WTC11 (cell line): Measurements from ENCODE around the gene SNX5. TPM values are rescaled to one million over a fixed set of nuclear protein-coding genes. Genes with fewer than 3 reads are reported as not detected.
A peak's percentile ranks its signal among the peaks of the same experiment; 100 is the strongest.

Experiments
- ATAC-seq: fragments of 200-7000 bp; cut with Tn5 transposase; 2 replicates; pipeline ENCODE4 v1.10.0; 2021; ENCODE audit warnings: mild to moderate bottlenecking, moderate library complexity
- CTCF ChIA-PET: fragments of 300-600 bp; sonication (Branson Sonifier 250); formaldehyde crosslinking; loops from one replicate; lab custom pipeline; 2021; ENCODE audit warnings: antibody characterized with exemption; lab: Charles Lee
- POLR2A ChIA-PET: fragments of 350-600 bp; sonication (Branson Sonifier 250); formaldehyde crosslinking; loops from one replicate; lab custom pipeline; 2021; ENCODE audit warnings: antibody characterized with exemption; lab: Charles Lee
- DNase-seq: peaks from one replicate; pipeline ENCODE4 v3.0.0; 2021; ENCODE audit warnings: low spot score
- H3K27ac Mint-ChIP-seq: 2 replicates; pipeline ENCODE4 v1.8.0; 2021; ENCODE audit warnings: mixed read lengths
- H3K27me3 Mint-ChIP-seq: 2 replicates; pipeline ENCODE4 v1.8.0; 2021; ENCODE audit warnings: low read depth, mild to moderate bottlenecking, moderate library complexity, mixed read lengths
- H3K36me3 Mint-ChIP-seq: 2 replicates; pipeline ENCODE4 v1.8.0; 2021; ENCODE audit warnings: mixed read lengths
- H3K4me1 Mint-ChIP-seq: 2 replicates; pipeline ENCODE4 v1.8.0; 2022; ENCODE audit warnings: mixed read lengths
- H3K4me3 Mint-ChIP-seq: 2 replicates; pipeline ENCODE4 v1.8.0; 2021; ENCODE audit warnings: mild to moderate bottlenecking, moderate library complexity, mixed read lengths
- H3K9me3 Mint-ChIP-seq: 2 replicates; pipeline ENCODE4 v1.8.0; 2021; ENCODE audit warnings: mixed read lengths
- CREM ChIP-seq: sonication (generic); formaldehyde crosslinking; IDR thresholded peaks from 2 replicates; pipeline ENCODE4 v1.8.1; 2022; ENCODE audit warnings: mild to moderate bottlenecking, missing genetic modification reagents, moderate library complexity
- CTCF ChIP-seq: fragments of 200-600 bp; IDR thresholded peaks from 2 replicates; pipeline ENCODE4 v1.8.0; 2022; ENCODE audit warnings: antibody characterized with exemption
- FOXJ3 ChIP-seq: sonication (generic); formaldehyde crosslinking; IDR thresholded peaks from 2 replicates; pipeline ENCODE4 v1.9.0; 2021; ENCODE audit warnings: missing genetic modification reagents, mild to moderate bottlenecking, borderline replicate concordance
- TCF7 ChIP-seq: sonication (generic); formaldehyde crosslinking; IDR thresholded peaks from 2 replicates; pipeline ENCODE4 v1.8.0; 2022; ENCODE audit warnings: mild to moderate bottlenecking, low read depth, missing genetic modification reagents, moderate library complexity
- ZNF219 ChIP-seq: sonication (generic); formaldehyde crosslinking; IDR thresholded peaks from 2 replicates; pipeline ENCODE4 v1.8.0; 2023; ENCODE audit warnings: missing genetic modification reagents, mild to moderate bottlenecking, borderline replicate concordance
- ZNF281 ChIP-seq: sonication (generic); formaldehyde crosslinking; IDR thresholded peaks from 2 replicates; pipeline ENCODE4 v1.8.0; 2023; ENCODE audit warnings: mild to moderate bottlenecking, missing genetic modification reagents
- total RNA-seq: library from RNA; stranded (reverse); gene quantifications from 3 replicates; pipeline ENCODE4 v1.2.3, GENCODE V29; 2021
- TF ChIP-seq, protein P1 (sequence below): fragments of 250-450 bp; sonication (Bioruptor Pico); IDR thresholded peaks from 2 replicates; pipeline ENCODE4 v1.8.0; 2021; ENCODE audit warnings: mild to moderate bottlenecking
- TF ChIP-seq, protein P2 (sequence below): sonication (generic); formaldehyde crosslinking; IDR thresholded peaks from 2 replicates; pipeline ENCODE4 v1.8.0; 2023; ENCODE audit warnings: missing genetic modification reagents, mild to moderate bottlenecking, borderline replicate concordance

Gene SNX5
- total RNA-seq, 1 experiment from 2014 or later: 192 TPM

- no peak for TF ChIP-seq TCF7 (CRISPR knock-in tag)
- no peak for TF ChIP-seq ZNF281
- TF ChIP-seq CTCF: no peak
- TF ChIP-seq ZNF219 (CRISPR knock-in tag): no peak
- TF ChIP-seq CREM (CRISPR knock-in tag): no peak
- no peak for TF ChIP-seq FOXJ3
- TF ChIP-seq, protein P1, sequence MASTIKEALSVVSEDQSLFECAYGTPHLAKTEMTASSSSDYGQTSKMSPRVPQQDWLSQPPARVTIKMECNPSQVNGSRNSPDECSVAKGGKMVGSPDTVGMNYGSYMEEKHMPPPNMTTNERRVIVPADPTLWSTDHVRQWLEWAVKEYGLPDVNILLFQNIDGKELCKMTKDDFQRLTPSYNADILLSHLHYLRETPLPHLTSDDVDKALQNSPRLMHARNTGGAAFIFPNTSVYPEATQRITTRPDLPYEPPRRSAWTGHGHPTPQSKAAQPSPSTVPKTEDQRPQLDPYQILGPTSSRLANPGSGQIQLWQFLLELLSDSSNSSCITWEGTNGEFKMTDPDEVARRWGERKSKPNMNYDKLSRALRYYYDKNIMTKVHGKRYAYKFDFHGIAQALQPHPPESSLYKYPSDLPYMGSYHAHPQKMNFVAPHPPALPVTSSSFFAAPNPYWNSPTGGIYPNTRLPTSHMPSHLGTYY (CRISPR knock-in tag): no peak
These were observed 29.9 kb upstream of the SNX5 start (continued) for GRCh38 chr20:17998446-17998845.

GRCh38 chr20:17995967-17996819, 27.6 kb upstream of the SNX5 start:
- peaks cover 16% of the 10 kb centered on the region for H3K4me1 Mint-ChIP-seq
- no peak for DNase-seq
- H3K4me3 Mint-ChIP-seq: peak overlapping the region; percentile 37
- POLR2A ChIA-PET: no interaction called here
- peak; percentile 75 for TF ChIP-seq CTCF
- TF ChIP-seq, protein P2, sequence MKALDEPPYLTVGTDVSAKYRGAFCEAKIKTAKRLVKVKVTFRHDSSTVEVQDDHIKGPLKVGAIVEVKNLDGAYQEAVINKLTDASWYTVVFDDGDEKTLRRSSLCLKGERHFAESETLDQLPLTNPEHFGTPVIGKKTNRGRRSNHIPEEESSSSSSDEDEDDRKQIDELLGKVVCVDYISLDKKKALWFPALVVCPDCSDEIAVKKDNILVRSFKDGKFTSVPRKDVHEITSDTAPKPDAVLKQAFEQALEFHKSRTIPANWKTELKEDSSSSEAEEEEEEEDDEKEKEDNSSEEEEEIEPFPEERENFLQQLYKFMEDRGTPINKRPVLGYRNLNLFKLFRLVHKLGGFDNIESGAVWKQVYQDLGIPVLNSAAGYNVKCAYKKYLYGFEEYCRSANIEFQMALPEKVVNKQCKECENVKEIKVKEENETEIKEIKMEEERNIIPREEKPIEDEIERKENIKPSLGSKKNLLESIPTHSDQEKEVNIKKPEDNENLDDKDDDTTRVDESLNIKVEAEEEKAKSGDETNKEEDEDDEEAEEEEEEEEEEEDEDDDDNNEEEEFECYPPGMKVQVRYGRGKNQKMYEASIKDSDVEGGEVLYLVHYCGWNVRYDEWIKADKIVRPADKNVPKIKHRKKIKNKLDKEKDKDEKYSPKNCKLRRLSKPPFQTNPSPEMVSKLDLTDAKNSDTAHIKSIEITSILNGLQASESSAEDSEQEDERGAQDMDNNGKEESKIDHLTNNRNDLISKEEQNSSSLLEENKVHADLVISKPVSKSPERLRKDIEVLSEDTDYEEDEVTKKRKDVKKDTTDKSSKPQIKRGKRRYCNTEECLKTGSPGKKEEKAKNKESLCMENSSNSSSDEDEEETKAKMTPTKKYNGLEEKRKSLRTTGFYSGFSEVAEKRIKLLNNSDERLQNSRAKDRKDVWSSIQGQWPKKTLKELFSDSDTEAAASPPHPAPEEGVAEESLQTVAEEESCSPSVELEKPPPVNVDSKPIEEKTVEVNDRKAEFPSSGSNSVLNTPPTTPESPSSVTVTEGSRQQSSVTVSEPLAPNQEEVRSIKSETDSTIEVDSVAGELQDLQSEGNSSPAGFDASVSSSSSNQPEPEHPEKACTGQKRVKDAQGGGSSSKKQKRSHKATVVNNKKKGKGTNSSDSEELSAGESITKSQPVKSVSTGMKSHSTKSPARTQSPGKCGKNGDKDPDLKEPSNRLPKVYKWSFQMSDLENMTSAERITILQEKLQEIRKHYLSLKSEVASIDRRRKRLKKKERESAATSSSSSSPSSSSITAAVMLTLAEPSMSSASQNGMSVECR (CRISPR knock-in tag): no peak
- TF ChIP-seq, all 79 proteins: peak for 1
- Mint-ChIP-seq H3K36me3 (no peaks in the 10 kb centered on the region), H3K27ac (peak overlapping the region; percentile 86; the same call in 1 of the 2 replicates), H3K27me3 (no peaks in the 10 kb centered on the region), H3K9me3 (no peaks in the 10 kb centered on the region)
- CTCF ChIA-PET: interaction anchor here (0.7 to 2.0 kb wide), 9 partner anchors 24 to 491 kb away, joined by 4 to 7 read pairs (median 5); partner anchors contain the start of gene OVOL2
- peak; percentile 71 for ATAC-seq
